B cell (primary cell): ENCODE measurements around the gene RAPGEF1. TPM values are rescaled to one million over a fixed set of nuclear protein-coding genes. Genes with fewer than 3 reads are reported as not detected.

ENCODE experiments used
- ATAC-seq: fragments of 200-7000 bp; cut with Tn5 transposase; one replicate; pipeline ENCODE4 v1.10.0; 2021; ENCODE audit warnings: low read depth, mild to moderate bottlenecking, moderate number of reproducible peaks, moderate library complexity
- CTCF ChIA-PET: fragments of 350-600 bp; sonication (Branson Sonifier 250); formaldehyde crosslinking; loops from one replicate; lab custom pipeline; 2021; ENCODE audit warnings: antibody characterized with exemption, inconsistent platforms; lab: Charles Lee
- POLR2A ChIA-PET: fragments of 350-600 bp; sonication (Branson Sonifier 250); formaldehyde crosslinking; loops from one replicate; lab custom pipeline; 2021; ENCODE audit warnings: antibody characterized with exemption; lab: Charles Lee
- DNase-seq: peaks from one replicate; pipeline ENCODE4 v3.0.0; 2013
- H2AFZ ChIP-seq: 2 replicates; pipeline ENCODE4 v1.6.1; 2012; ENCODE audit warnings: mild to moderate bottlenecking, low read depth, low read length; ENCODE audit not compliant: insufficient read depth, poor library complexity, severe bottlenecking
- H3K27ac ChIP-seq, 2 donors: 1 replicate in 1 of 2; 2 replicates in 1 of 2; pipeline ENCODE4 v1.5.1; 2012 to 2013; ENCODE audit warnings: low read length in 2 of 2, mild to moderate bottlenecking in 2 of 2, moderate library complexity in 1 of 2
- H3K27me3 ChIP-seq, 4 experiments: fragments of 200-600 bp in 1 of 4; sonication (generic) in 1 of 4; replicated peaks in 1 of 4; 1 replicate in 2 of 4; 2 replicates in 2 of 4; pipeline versions ENCODE4 v1.6.1 to v1.7.0; 2013 to 2016; ENCODE audit warnings: low read length in 3 of 4, mild to moderate bottlenecking in 2 of 4, mixed read lengths in 1 of 4, moderate library complexity in 1 of 4; ENCODE audit not compliant: insufficient read depth in 4 of 4, control insufficient read depth in 3 of 4; ENCODE audit errors: control extremely low read depth in 1 of 4
- H3K36me3 ChIP-seq, 2 experiments: replicated peaks in 1 of 2; 1 replicate in 1 of 2; 2 replicates in 1 of 2; pipeline versions ENCODE4 v1.6.1 to v1.7.1; 2013; ENCODE audit warnings: low read length in 1 of 2; ENCODE audit not compliant: insufficient read depth in 2 of 2, control insufficient read depth in 1 of 2; ENCODE audit errors: control extremely low read depth in 1 of 2, extremely low read depth in 1 of 2
- H3K4me1 ChIP-seq, 2 donors: fragments of 200-600 bp in 1 of 2; sonication (generic) in 1 of 2; 1 replicate in 1 of 2; 2 replicates in 1 of 2; pipeline versions ENCODE4 v1.5.1 to v1.6.1; 2013 to 2017; ENCODE audit warnings: low read length in 2 of 2; ENCODE audit not compliant: control insufficient read depth in 2 of 2, insufficient read depth in 2 of 2
- H3K4me2 ChIP-seq: replicated peaks from 2 replicates; pipeline ENCODE3; 2012; ENCODE audit warnings: mild to moderate bottlenecking, low read depth, low read length; ENCODE audit not compliant: poor library complexity, severe bottlenecking
- H3K4me3 ChIP-seq, 5 experiments: fragments of 200-600 bp in 1 of 5; sonication (generic) in 1 of 5; 1 replicate in 3 of 5; 2 replicates in 2 of 5; pipeline versions ENCODE4 v1.5.1 to v1.7.0; 2011 to 2016; ENCODE audit warnings: low read length in 4 of 5, mild to moderate bottlenecking in 4 of 5, low read depth in 2 of 5, control low read depth in 1 of 5, moderate library complexity in 1 of 5; ENCODE audit not compliant: insufficient read depth in 1 of 5; ENCODE audit errors: control extremely low read depth in 1 of 5, extremely low read depth in 1 of 5
- H3K79me2 ChIP-seq: fragments of 200-600 bp; sonication (generic); one replicate; pipeline ENCODE4 v1.6.0; 2016; ENCODE audit warnings: low read length; ENCODE audit not compliant: control insufficient read depth, insufficient read depth
- H3K9ac ChIP-seq: fragments of 200-600 bp; sonication (generic); 2 replicates; pipeline ENCODE4 v1.6.1; 2017; ENCODE audit warnings: mild to moderate bottlenecking, low read length, moderate library complexity
- H3K9me3 ChIP-seq, 3 donors: one replicate each; pipeline versions ENCODE4 v1.6.1 to v1.7.1; 2013; ENCODE audit warnings: low read length in 2 of 3; ENCODE audit not compliant: control insufficient read depth in 2 of 3, insufficient read depth in 1 of 3; ENCODE audit errors: control extremely low read depth in 1 of 3
- H4K20me1 ChIP-seq: 2 replicates; pipeline ENCODE4 v1.6.0; 2012; ENCODE audit warnings: mild to moderate bottlenecking, low read length; ENCODE audit not compliant: insufficient read depth, control insufficient read depth, poor library complexity, severe bottlenecking
- H3K27ac Mint-ChIP-seq: one replicate; pipeline ENCODE4 v1.8.0; 2021; ENCODE audit warnings: mixed read lengths
- H3K27me3 Mint-ChIP-seq: one replicate; pipeline ENCODE4 v1.8.0; 2021; ENCODE audit warnings: mixed read lengths
- H3K4me1 Mint-ChIP-seq: one replicate; pipeline ENCODE4 v1.8.0; 2021; ENCODE audit warnings: mixed read lengths
- H3K4me3 Mint-ChIP-seq: one replicate; pipeline ENCODE4 v1.8.0; 2021; ENCODE audit warnings: mixed read lengths
- H3K9me3 Mint-ChIP-seq: one replicate; pipeline ENCODE4 v1.8.0; 2022; ENCODE audit warnings: mixed read lengths; ENCODE audit not compliant: insufficient read depth
- CTCF ChIP-seq: fragments of 200-600 bp; IDR thresholded peaks from one replicate; pipeline ENCODE4 v1.8.0; 2022; ENCODE audit warnings: antibody characterized with exemption, mild to moderate bottlenecking
- EZH2 ChIP-seq: IDR thresholded peaks from 2 replicates; pipeline ENCODE4 v1.6.1; 2012; ENCODE audit warnings: borderline replicate concordance, low read depth, mild to moderate bottlenecking, moderate library complexity, low read length; ENCODE audit not compliant: insufficient read depth, poor library complexity, severe bottlenecking
- WGBS: methylation state at CpG from one replicate; pipeline ENCODE4 v1.1.5; 2013; ENCODE audit warnings: missing lambda C conversion rate; ENCODE audit not compliant: insufficient coverage; 5-methylcytosine and 5-hydroxymethylcytosine counted together
- intact Hi-C: fragments of 100-400 bp; cut with micrococcal nuclease; formaldehyde crosslinking; loops from one replicate; pipeline ENCODE4 v1.10.0; 2022
- polyA plus RNA-seq: library from polyadenylated mRNA; depleted of rRNA; stranded (reverse); fragments of >200 nt; gene quantifications from 2 replicates; pipeline ENCODE4 v1.2.3, GENCODE V29; 2012
- total RNA-seq, 2 donors: library from RNA; stranded (reverse); fragments of 120-200 nt in 1 of 2; gene quantifications; 1 replicate in 1 of 2; 2 replicates in 1 of 2; pipeline versions ENCODE4 v1.2.3 to v1.2.4, GENCODE V29; 2013 to 2022

Gene RAPGEF1
- total and polyA plus RNA-seq, 2 donors (not counting 1 experiment from before 2014, with no cell fraction given) = 134 to 447 TPM

- WGBS = 84% methylated on average over 8 of the region's 8 CpGs
- Mint-ChIP-seq H3K27me3 (no peaks in the 10 kb centered on the region), H3K27ac (peak overlapping the region; percentile 89), H3K9me3 (no peaks in the 10 kb centered on the region), H3K4me1 (peaks cover 90% of the 10 kb centered on the region), H3K4me3 (peak overlapping the region; percentile 86)
- peaks cover 0 to 28% of the 10 kb centered on the region in 2 experiments for H3K36me3 ChIP-seq
- POLR2A ChIA-PET = interaction anchor here (0.6 to 1.1 kb wide), 2 partner anchors 51 to 72 kb away, joined by 4 to 6 read pairs; no protein-coding TSS in a partner anchor
- peak overlapping the region; percentile 66 for H3K4me2 ChIP-seq
- DNase-seq = no peak
- H3K4me1 ChIP-seq = peaks cover 77 to 82% of the 10 kb centered on the region in 2 donors
- no peak overlapping the region for H3K4me3 ChIP-seq
- intact Hi-C loops = no loop called here
- no peak overlapping the region for H2AFZ ChIP-seq
- no peak for ATAC-seq
- H3K9me3 ChIP-seq = no peaks in the 10 kb centered on the region
- peaks cover 62% of the 10 kb centered on the region for H4K20me1 ChIP-seq
- CTCF ChIA-PET = interaction anchor here (1.0 to 4.5 kb wide), 4 partner anchors 11 to 75 kb away, joined by 3 to 20 read pairs (median 9); no protein-coding TSS in a partner anchor
- H3K79me2 ChIP-seq = peaks cover 100% of the 10 kb centered on the region
- no peaks in the 10 kb centered on the region for H3K27me3 ChIP-seq
- TF ChIP-seq CTCF = no peak
- no peak for TF ChIP-seq EZH2
- peak overlapping the region; percentile 44 for H3K9ac ChIP-seq
- peak overlapping the region; percentile 71 to 96 for H3K27ac ChIP-seq
Measured at GRCh38 chr9:131666774-131667173, 73.1 kb downstream of the RAPGEF1 start.

- H4K20me1 ChIP-seq = peaks cover 63% of the 10 kb centered on the region
- no peak overlapping the region for H2AFZ ChIP-seq
- Mint-ChIP-seq H3K27me3 (no peaks in the 10 kb centered on the region), H3K9me3 (no peaks in the 10 kb centered on the region), H3K4me3 (peak overlapping the region; percentile 55), H3K4me1 (peaks cover 87% of the 10 kb centered on the region), H3K27ac (peak overlapping the region; percentile 66)
- peak overlapping the region; percentile 10 for H3K4me2 ChIP-seq
- 50% methylated on average over 1 of the region's 4 CpGs for WGBS
- ChIA-PET POLR2A (interaction anchor here (0.6 to 1.5 kb wide), 4 partner anchors 10 to 72 kb away, joined by 3 to 6 read pairs (median 4); no protein-coding TSS in a partner anchor), CTCF (interaction anchor here (1.0 to 4.5 kb wide), 5 partner anchors 12 to 78 kb away, joined by 3 to 20 read pairs (median 8); no protein-coding TSS in a partner anchor)
- TF ChIP-seq EZH2 (no peak), CTCF (no peak)
- peaks cover 72 to 81% of the 10 kb centered on the region in 2 donors for H3K4me1 ChIP-seq
- no peak overlapping the region for H3K9ac ChIP-seq
- intact Hi-C loops = no loop called here
- no peak for ATAC-seq
- no peaks in the 10 kb centered on the region for H3K27me3 ChIP-seq
- H3K79me2 ChIP-seq = peaks cover 100% of the 10 kb centered on the region
- no peaks in the 10 kb centered on the region for H3K9me3 ChIP-seq
- no peak for DNase-seq
- H3K36me3 ChIP-seq = peaks cover 0 to 28% of the 10 kb centered on the region in 2 experiments
- no peak overlapping the region for H3K4me3 ChIP-seq
- H3K27ac ChIP-seq = peak overlapping the region in 1 of 2 donors; percentile 96
Measured at GRCh38 chr9:131666029-131666428, 73.8 kb downstream of the RAPGEF1 start.
